Breast epithelium (tissue), 4 donors: ENCODE measurements around the gene KDSR. TPM values are rescaled to one million over a fixed set of nuclear protein-coding genes. Genes with fewer than 3 reads are reported as not detected.

ENCODE experiments used
- DNase-seq, 2 donors: peaks; one replicate each; pipeline ENCODE4 v3.0.0-alpha.2; 2019; ENCODE audit warnings: low spot score in 2 of 2
- H3K27ac ChIP-seq, 2 donors: fragments of 200-600 bp; sonication (generic) in 1 of 2; one replicate each; pipeline ENCODE4 v1.5.1; 2016 to 2019; ENCODE audit warnings: mild to moderate bottlenecking in 1 of 2
- H3K27me3 ChIP-seq, 2 donors: fragments of 200-600 bp; sonication (generic) in 1 of 2; one replicate each; pipeline versions ENCODE4 v1.5.1 to v1.6.0; 2017 to 2019; ENCODE audit warnings: control low read depth in 1 of 2, mild to moderate bottlenecking in 1 of 2
- H3K36me3 ChIP-seq: fragments of 200-600 bp; one replicate; pipeline ENCODE4 v1.5.1; 2019
- H3K4me1 ChIP-seq, 2 donors: fragments of 200-600 bp; sonication (generic); one replicate each; pipeline ENCODE4 v1.5.1; 2016 to 2019; ENCODE audit warnings: control low read depth in 1 of 2
- H3K4me3 ChIP-seq, 3 donors: fragments of 200-600 bp; sonication (generic); 1 replicate in 2 of 3; 2 replicates in 1 of 3; pipeline ENCODE4 v1.5.1; 2016 to 2019; ENCODE audit warnings: mild to moderate bottlenecking in 3 of 3, moderate library complexity in 2 of 3
- H3K9me3 ChIP-seq, 2 donors: fragments of 200-600 bp; sonication (generic) in 1 of 2; one replicate each; pipeline ENCODE4 v1.5.1; 2016 to 2019; ENCODE audit warnings: control low read depth in 1 of 2
- CTCF ChIP-seq, 3 donors: fragments of 450-650 bp; IDR thresholded peaks; one replicate each; pipeline ENCODE4 v1.5.1; 2016 to 2017; ENCODE audit warnings: antibody characterized with exemption in 3 of 3, mild to moderate bottlenecking in 3 of 3, moderate library complexity in 3 of 3
- POLR2A ChIP-seq: fragments of 450-650 bp; IDR thresholded peaks from one replicate; pipeline ENCODE4 v1.6.1; 2016; ENCODE audit warnings: antibody characterized with exemption, mild to moderate bottlenecking, moderate library complexity
- POLR2AphosphoS5 ChIP-seq, 3 donors: sonication (generic); formaldehyde crosslinking; IDR thresholded peaks; one replicate each; pipeline ENCODE4 v1.6.1; 2017; ENCODE audit warnings: antibody characterized with exemption in 3 of 3
- intact Hi-C: fragments of 100-400 bp; cut with DNase I; formaldehyde crosslinking; loops from one replicate; pipeline ENCODE4 v1.15.1; 2023; ENCODE audit warnings: low total_unique reads
- total RNA-seq, 3 donors: library from RNA; depleted of rRNA; stranded (reverse); fragments of >200 nt; gene quantifications; one replicate each; pipeline ENCODE4 v1.1.0, GENCODE V29; 2016

KDSR gene
- total RNA-seq, 3 donors from 2014 or later = 41.6 to 53.0 (median 48.9) TPM

DNA sequence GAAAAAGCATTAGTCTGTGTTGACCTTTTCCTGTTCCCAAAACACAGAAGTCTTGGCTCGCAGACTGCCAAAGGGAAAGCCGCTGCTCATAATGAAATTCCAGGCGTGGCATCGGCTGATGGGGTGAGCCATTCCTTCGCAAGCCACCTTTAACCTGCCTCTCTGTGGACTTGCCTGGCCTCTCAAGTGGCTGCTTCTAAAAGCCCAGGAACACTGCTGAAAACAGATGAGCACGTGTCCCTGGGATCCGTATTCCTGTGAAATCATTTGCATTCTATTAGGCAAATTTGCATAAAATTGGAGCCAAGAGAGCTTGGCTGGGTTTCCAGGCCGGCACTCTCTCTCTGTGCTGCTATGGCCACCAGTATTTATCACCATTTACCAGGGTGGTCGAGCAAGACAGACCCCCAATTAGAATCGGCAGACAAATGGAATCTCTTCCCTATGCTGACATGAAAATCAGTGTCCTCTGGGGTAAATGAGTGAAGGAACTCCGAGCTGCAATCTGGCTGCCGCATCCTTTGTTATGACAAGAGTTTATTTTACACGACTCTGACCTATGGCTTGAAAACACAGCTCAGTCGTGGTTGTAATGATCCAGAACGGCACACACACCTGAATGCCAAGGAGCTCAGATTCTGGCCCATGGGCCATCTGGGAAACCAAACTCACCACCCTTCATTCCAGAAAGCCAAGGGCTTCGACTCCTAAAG is 69.2 kb downstream of the KDSR start:
- peaks cover 9 to 10% of the 10 kb centered on the region in 2 donors for H3K4me1 ChIP-seq
- no peaks in the 10 kb centered on the region for H3K9me3 ChIP-seq
- peak overlapping the region; percentile 77 to 78 for H3K27ac ChIP-seq
- H3K27me3 ChIP-seq = no peaks in the 10 kb centered on the region
- intact Hi-C loops = no loop called here
- no peak overlapping the region for H3K4me3 ChIP-seq
- no peak for TF ChIP-seq POLR2A
- TF ChIP-seq POLR2AphosphoS5 (IDR thresholded peaks at IDR 0.05) = no peak
- no peak for TF ChIP-seq CTCF (IDR thresholded peaks at IDR 0.05)
- H3K36me3 ChIP-seq = no peaks in the 10 kb centered on the region
- DNase-seq = peak in 1 of 2 donors; percentile 36

- Histone ChIP-seq H3K4me1 (peaks cover 6 to 9% of the 10 kb centered on the region in 2 donors), H3K27me3 (no peaks in the 10 kb centered on the region), H3K4me3 (no peak overlapping the region), H3K9me3 (no peaks in the 10 kb centered on the region), H3K36me3 (no peaks in the 10 kb centered on the region), H3K27ac (peak overlapping the region; percentile 24 to 38)
- no peak for TF ChIP-seq CTCF (IDR thresholded peaks at IDR 0.05)
- no peak for TF ChIP-seq POLR2AphosphoS5 (IDR thresholded peaks at IDR 0.05)
- no peak for TF ChIP-seq POLR2A
- peak in 1 of 2 donors; percentile 60 for DNase-seq
- intact Hi-C loops = no loop called here
These were observed 73.1 kb downstream of the KDSR start for GRCh38 chr18:63293935-63294334.

DNA sequence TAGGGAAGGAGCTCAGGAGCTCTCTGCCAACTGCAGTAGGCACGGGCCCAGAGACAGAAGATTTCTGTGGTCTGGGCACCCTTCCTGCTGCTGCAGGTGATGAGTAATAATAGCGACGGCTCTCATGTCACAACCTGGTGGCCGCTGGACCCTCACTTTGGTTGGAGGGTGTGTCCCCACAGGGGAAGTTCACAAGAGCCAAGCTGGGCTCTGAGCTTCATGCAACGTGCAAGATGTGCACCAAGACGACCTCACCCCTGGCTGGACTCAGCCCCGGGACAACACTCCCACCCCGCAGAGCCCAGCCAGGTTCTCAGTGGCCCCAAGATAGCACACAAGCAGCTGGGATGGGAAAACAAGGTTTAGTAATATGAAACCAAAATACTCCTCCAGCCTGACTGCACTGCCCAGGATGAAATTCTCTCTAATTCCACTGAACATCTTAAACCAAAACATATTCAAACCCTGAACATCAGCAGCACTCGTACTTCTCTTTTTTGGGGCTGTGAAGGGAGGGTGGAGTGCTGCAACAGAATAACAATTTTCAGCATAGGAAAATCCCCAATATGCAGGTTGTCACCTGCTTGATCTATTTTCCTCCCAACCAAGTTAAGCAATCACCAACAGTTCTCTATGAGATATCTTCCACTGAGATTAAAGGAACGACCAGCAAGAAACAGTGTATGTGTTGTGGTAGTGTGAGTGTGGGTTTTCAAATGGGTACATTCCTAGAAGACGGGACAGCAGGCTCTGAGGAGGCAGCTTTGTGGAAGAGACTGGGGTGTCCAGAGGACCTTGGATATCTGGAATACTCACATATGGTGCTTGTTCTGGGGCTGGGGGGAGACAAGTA is 73.9 kb downstream of the KDSR start:
- TF ChIP-seq POLR2AphosphoS5 (IDR thresholded peaks at IDR 0.05) (no peak), CTCF (IDR thresholded peaks at IDR 0.05) (no peak), POLR2A (no peak)
- Histone ChIP-seq H3K27ac (peak overlapping the region; percentile 24 to 36), H3K9me3 (no peaks in the 10 kb centered on the region), H3K27me3 (no peaks in the 10 kb centered on the region), H3K4me3 (no peak overlapping the region), H3K4me1 (peaks cover 6% of the 10 kb centered on the region in 2 donors), H3K36me3 (no peaks in the 10 kb centered on the region)
- intact Hi-C loops = no loop called here
- no peak for DNase-seq

- no peaks in the 10 kb centered on the region for H3K27me3 ChIP-seq
- no peak for TF ChIP-seq POLR2AphosphoS5 (IDR thresholded peaks at IDR 0.05)
- TF ChIP-seq CTCF (IDR thresholded peaks at IDR 0.05) = no peak
- no peak for TF ChIP-seq POLR2A
- H3K9me3 ChIP-seq = no peaks in the 10 kb centered on the region
- peaks cover 5 to 6% of the 10 kb centered on the region in 2 donors for H3K4me1 ChIP-seq
- DNase-seq = no peak
- H3K4me3 ChIP-seq = no peak overlapping the region
- H3K36me3 ChIP-seq = no peaks in the 10 kb centered on the region
- H3K27ac ChIP-seq = no peak overlapping the region
- intact Hi-C loops = no loop called here
These were observed 75.7 kb downstream of the KDSR start for GRCh38 chr18:63291278-63291677.

DNA sequence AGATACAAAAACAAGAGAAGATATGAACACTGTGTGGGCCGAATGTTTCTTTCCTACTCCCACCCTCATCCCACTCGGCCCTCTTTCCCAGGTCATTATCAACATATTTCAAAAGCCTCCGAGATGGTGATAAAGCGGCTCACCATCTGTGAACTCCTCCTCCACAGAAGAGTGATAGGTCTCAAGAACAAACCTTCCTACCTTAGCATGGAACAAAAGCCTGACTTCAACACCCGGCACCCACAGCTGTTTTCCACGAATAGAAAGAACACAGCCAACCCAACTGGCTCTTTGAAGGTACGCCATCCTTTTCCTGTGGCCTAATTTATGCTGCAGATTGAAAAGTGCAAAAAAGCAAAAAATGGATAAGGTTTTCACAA is 76.2 kb downstream of the KDSR start:
- TF ChIP-seq POLR2AphosphoS5 (IDR thresholded peaks at IDR 0.05) = no peak
- TF ChIP-seq POLR2A = no peak
- TF ChIP-seq CTCF (IDR thresholded peaks at IDR 0.05) = no peak
- Histone ChIP-seq H3K27ac (peak overlapping the region in 1 of 2 donors; percentile 55), H3K9me3 (no peaks in the 10 kb centered on the region), H3K4me3 (no peak overlapping the region), H3K36me3 (no peaks in the 10 kb centered on the region), H3K27me3 (no peaks in the 10 kb centered on the region), H3K4me1 (peaks cover 5 to 6% of the 10 kb centered on the region in 2 donors)
- intact Hi-C loops = no loop called here
- no peak for DNase-seq
